ENCODE measurements around the gene MBD3L2B.

Gene MBD3L2B

DNA sequence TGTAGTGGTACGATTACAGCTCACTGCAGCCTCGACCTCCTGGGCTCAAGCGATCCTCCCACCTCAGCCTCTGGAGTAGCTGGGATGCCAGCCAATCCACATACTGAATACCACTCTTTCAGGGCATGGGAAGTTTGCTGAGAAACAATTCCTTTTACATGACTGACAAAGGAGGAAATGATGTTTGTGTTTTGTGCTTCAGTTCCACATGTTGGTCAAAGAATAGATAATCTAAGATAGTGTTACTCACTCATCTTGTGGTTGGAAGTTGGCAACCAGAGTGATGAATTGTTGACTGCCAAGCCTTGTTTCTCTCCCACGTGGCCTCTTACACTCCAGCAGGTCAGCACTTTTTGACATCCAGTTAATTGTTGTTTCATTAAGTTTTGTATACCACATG lies 7.6 kb downstream of the MBD3L2B start:
- DNase-seq (ENCODE audit: low read depth, low spot score): no peak

DNA sequence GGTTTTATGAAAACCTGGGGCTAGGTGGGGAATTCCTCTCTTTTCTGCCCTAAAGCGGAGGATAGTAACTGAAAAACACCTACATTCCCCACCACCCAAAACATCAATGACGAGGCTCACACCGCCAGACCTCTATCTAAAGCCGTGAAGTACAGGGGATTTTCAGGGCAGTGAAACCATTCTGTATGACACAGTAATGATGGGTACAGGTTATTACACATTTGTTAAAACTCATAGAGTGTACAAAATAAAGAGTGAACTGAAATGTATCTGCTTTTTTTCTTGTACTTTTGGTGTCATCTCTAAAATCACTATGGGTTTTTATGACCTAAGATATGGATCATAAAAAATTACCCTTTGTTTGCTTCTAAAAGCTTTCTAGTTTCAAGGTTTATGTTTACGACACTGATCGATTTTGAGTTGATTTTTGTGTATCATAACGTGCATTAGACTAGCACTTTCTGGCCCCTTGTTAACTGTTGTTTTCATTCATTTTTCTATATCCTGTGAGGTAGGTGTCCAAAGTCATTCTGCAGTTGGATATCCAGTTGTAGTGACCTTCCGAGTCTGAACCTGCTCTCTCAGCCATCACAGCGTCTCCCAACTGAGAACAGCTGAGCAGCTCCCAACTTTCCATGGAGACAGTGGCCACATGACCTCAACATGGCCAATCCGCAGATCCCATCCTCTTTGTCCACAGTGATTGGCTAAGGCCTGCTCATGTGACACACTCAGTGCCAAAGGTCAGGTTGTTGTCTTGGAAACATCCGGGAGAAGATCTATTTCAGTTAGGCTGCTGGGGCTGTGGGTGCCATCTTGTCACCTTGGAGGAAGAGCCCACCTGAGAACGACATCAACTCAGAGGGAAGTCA lies 10.3 kb downstream of the MBD3L2B start:
- DNase-seq (ENCODE audit: low read depth, low spot score): no peak

DNA sequence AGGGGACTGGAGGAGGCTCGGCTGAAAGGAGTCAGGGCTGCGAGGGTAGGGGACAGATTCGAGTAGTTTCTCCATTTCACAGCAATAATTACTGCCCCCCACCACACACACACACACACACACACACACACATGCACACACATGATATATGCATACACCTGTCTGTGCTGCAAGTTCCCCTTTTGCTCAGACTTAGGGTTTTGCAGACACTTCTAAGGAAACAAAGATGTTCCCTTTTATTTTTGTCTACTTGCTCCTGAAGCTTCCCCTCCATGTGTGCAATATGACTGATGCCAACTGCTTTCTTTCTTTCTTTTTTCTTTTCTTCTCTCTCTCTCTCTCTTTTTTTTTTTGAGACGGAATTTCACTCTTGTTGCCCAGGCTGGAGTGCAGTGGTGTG lies 13.4 kb downstream of the MBD3L2B start:
- no peak for DNase-seq (ENCODE audit: low read depth, low spot score)

DNA sequence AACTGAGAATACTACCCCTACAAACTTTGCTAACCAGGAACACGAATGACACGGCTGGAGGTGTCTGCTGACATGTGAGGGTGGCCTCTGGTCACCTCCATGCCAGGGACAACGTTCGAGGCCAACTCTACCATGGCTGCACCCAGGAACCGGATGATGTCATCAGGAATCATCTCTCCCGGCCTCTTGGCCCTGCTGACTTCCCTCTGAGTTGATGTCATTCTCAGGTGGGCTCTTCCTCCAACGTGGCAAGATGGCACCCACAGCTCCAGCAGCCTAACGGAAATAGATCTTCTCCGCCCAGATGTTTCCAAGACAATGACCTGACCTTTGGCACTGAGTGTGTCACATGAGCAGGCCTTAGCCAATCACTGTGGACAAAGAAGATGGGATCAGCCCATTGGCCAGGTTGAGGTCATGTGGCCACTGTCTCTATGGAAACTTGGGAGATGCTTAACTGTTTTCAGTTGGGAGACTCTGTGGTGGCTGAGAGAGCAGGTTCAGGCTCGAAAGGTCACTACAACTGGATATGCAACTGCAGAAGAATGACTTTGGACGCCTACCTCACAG lies 15.0 kb downstream of the MBD3L2B start:
- DNase-seq (ENCODE audit: low read depth, low spot score): no peak

DNA sequence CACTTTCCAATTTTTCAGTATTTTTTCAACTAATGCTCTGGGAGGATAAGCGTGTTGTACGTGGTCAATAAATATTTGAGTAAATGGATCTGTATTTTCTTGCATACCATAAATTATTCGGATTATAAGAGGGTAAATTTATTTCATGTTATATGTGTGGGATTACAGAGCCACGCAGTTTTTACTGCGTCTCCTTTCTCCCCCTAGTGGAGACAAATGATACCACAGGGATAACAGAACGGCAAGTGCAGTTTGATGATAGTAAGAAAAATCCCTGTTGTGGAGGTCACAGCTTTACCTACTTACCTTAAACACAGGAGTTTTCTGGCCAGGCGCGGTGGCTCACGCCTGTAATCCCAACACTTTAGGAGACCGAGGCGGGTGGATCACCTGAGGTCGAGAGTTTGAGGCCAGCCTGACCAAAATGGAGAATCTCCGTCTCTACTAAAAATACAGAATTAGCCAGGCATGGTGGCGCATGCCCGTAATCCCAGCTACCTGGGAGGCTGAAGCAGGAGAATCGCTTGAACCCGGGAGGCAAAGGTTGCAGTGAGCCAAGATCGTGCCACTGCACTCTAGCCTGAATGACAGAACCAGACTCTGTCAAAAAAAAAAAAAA lies 16.8 kb downstream of the MBD3L2B start:
- no peak for DNase-seq (ENCODE audit: low read depth, low spot score)

DNA sequence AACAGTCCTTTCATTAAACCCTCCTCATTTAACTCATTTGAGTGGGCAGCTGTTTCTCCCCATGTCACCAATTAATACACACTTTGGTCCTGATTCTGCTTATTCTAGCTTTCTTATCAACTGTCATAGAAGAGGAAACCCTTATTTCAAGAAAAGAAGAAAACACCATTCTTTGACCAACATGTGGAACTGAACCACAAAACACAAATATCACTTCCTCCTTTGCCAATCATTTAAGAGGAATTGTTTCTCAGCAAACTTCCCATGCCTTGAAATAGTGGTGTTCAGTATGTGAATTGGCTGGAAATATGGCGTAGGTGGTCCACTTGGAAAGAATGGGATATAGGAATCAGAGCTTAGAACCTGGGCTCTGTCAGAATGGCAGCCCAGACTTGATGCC lies 20.4 kb downstream of the MBD3L2B start:
- no peak for DNase-seq (ENCODE audit: low read depth, low spot score)

GRCh38 chr19:7000333-7000732 lies 20.9 kb downstream of the MBD3L2B start:
- DNase-seq (ENCODE audit: low read depth, low spot score): no peak

DNA sequence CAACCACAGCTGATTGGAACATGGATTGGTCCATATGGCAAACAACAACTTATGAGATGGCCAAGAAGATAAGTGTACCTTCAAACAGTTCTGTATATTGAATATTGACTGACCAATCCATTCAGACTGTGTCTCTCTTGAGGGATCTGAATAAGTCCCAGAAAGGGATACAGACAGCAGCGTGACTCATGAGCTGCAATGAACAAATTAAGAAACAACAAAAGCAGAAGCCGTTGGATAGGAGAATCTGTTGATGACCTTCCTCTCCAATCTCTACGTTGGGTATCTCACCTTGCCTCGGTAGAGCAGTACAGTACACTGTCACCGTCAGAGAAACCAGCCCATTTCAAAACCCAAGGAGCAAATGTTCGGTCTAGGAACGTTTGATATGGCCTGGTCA lies 21.3 kb downstream of the MBD3L2B start:
- DNase-seq (ENCODE audit: low read depth, low spot score): no peak

GRCh38 chr19:6997679-6998445 lies 23.4 kb downstream of the MBD3L2B start:
- no peak for DNase-seq (ENCODE audit: low read depth, low spot score)

- no peak for DNase-seq (ENCODE audit: low read depth, low spot score)
These were observed 24.4 kb downstream of the MBD3L2B start for GRCh38 chr19:6996810-6997209.

GRCh38 chr19:6995054-6995453 lies 26.2 kb downstream of the MBD3L2B start:
- DNase-seq (ENCODE audit: low read depth, low spot score): no peak

DNA sequence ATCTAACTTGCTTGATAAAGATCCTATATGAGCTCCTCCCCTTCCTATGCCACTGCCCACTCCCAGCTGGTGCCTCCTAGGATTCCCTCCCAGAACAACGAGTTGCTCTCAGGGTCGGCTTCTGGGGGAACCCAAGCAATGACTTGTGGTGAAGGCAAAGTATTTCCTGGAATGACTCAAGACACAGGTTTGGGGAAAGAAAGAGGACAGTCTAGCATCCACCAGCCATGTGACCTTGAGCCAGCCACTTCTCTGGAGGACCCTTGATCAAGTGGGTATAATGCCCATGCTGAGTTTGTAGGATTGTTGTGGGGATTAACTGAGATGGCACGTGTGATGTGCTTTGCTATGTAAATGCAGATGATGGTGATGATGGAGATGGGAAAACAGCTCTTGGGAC lies 33.0 kb downstream of the MBD3L2B start:
- no peak for DNase-seq (ENCODE audit: low read depth, low spot score)

DNA sequence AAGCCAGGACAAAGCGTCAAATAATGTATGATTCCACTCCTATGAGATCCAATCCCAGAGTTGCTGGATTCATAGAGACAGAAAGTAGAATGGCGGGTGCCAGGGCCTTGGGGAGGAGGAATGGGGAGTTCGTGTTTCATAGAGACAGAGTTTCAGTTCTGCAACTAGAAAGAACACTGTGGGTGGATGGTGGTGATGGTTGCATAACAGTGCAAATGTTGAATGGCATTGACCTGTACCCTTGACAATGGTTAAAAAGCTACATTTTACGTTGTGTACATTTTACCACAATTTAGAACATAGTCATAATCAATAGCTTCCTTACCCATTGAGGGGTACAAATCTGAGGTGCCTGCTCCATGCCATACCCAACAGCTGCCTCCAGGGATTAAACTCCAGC lies 33.4 kb downstream of the MBD3L2B start:
- DNase-seq (ENCODE audit: low read depth, low spot score): no peak

GRCh38 chr19:6983448-6983847 lies 37.8 kb downstream of the MBD3L2B start:
- DNase-seq (ENCODE audit: low read depth, low spot score): no peak

- no peak for DNase-seq (ENCODE audit: low read depth, low spot score)
These were observed 41.8 kb downstream of the MBD3L2B start for GRCh38 chr19:6979399-6979798.

- DNase-seq (ENCODE audit: low read depth, low spot score): no peak
These were observed 45.0 kb downstream of the MBD3L2B start for GRCh38 chr19:6976197-6976596.

GRCh38 chr19:6971366-6971765 lies 49.9 kb downstream of the MBD3L2B start:
- no peak for DNase-seq (ENCODE audit: low read depth, low spot score)

- DNase-seq (ENCODE audit: low read depth, low spot score): no peak
These were observed 50.8 kb downstream of the MBD3L2B start for GRCh38 chr19:6970443-6970842.

- DNase-seq (ENCODE audit: low read depth, low spot score): no peak
These were observed 51.2 kb downstream of the MBD3L2B start for GRCh38 chr19:6970021-6970420.

DNA sequence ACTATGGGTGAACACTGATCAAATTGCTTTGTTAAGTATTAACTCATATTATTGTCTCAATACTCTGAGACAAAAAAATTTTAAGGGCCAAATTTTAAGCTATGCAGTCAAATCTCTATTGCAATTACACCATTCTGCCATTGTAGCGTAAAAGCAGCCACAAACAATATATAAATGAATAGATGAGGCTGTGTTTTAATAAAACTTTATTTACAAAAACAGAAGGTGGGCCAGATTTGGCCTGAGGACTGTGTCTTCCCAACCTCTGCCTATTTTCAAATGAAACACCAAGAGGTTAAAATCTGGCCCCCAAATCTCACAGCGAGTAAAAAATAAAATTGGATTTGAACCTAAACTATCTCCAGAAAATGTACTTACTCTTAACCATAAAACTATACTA lies 51.7 kb downstream of the MBD3L2B start:
- DNase-seq (ENCODE audit: low read depth, low spot score): no peak

All from ELF-1 (cell line).